GM19438 (cell line): ENCODE results near the gene GTF3C5.
A peak's percentile ranks its signal among the peaks of the same experiment; 100 is the strongest.
"Not testable (repeated sequence)": the region's sequence is repeated elsewhere in the genome, so short reads cannot be mapped to it uniquely, and the experiment has no call there.

ENCODE experiments used
- ATAC-seq: cut with Tn5 transposase; IDR thresholded peaks from one replicate; pipeline ENCODE4 v1.9.1; 2021; ENCODE audit warnings: low read depth; ENCODE audit not compliant: unreplicated experiment

GTF3C5 gene

GRCh38 chr9:133030317-133031129 lies at the start of gene GTF3C5:
TSS of gene GTF3C5 (plus strand) at chr9:133030997. CDS start at chr9:133031012, 15 bp downstream.
- peak; percentile 92 for ATAC-seq

- ATAC-seq, result peak; percentile 65
Observed at GRCh38 chr9:132982458-132982857, 48.3 kb upstream of the GTF3C5 start.

- no peak for ATAC-seq
Observed at GRCh38 chr9:132983491-132984201, 47.2 kb upstream of the GTF3C5 start.

GRCh38 chr9:132984202-132985070 lies 46.4 kb upstream of the GTF3C5 start:
- ATAC-seq, result no peak

- no peak for ATAC-seq
Observed at GRCh38 chr9:132985071-132985350, 45.8 kb upstream of the GTF3C5 start.

- ATAC-seq, result no peak
Observed at GRCh38 chr9:132985489-132985888, 45.3 kb upstream of the GTF3C5 start.

- ATAC-seq, result no peak
Observed at GRCh38 chr9:132986114-132986513, 44.7 kb upstream of the GTF3C5 start.

- ATAC-seq, result no peak
Observed at GRCh38 chr9:132986640-132987620, 43.9 kb upstream of the GTF3C5 start.

- ATAC-seq, result no peak
Observed at GRCh38 chr9:132988244-132989013, 42.4 kb upstream of the GTF3C5 start.

GRCh38 chr9:132989014-132989310 lies 41.8 kb upstream of the GTF3C5 start:
- no peak for ATAC-seq

- ATAC-seq, result no peak
Observed at GRCh38 chr9:132989414-132989996, 41.3 kb upstream of the GTF3C5 start.

- ATAC-seq, result not testable (repeated sequence)
Observed at GRCh38 chr9:132989998-132990557, 40.7 kb upstream of the GTF3C5 start.

- no peak for ATAC-seq
Observed at GRCh38 chr9:132990781-132991180, 40.0 kb upstream of the GTF3C5 start.

GRCh38 chr9:132991351-132992300 lies 39.2 kb upstream of the GTF3C5 start:
- no peak for ATAC-seq

GRCh38 chr9:132993511-132993939 lies 37.3 kb upstream of the GTF3C5 start:
- no peak for ATAC-seq

GRCh38 chr9:132994410-132995120 lies 36.2 kb upstream of the GTF3C5 start:
- peak; percentile 79 for ATAC-seq

GRCh38 chr9:132995121-132995420 lies 35.7 kb upstream of the GTF3C5 start:
- no peak for ATAC-seq
